ENCODE measurements around the gene RAPH1.

Gene RAPH1

DNA sequence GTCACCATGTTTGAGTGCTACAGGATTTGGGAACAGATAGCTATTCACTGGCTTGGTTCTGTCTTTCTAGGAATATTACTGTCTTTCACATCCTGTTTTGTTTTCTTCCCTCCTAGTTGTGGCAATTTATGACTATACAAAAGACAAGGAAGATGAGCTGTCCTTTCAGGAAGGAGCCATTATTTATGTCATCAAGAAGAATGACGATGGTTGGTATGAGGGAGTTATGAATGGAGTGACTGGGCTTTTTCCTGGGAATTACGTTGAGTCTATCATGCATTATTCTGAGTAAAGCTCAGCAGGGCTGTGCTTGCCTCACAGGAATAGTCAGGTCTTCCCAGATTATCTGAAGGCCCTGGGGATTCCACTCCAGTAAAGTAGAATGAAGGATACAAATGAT lies 108.0 kb downstream of the RAPH1 start:
- H3K9me3 ChIP-seq (ENCODE audit: low read depth, low read length) = no peaks in the 10 kb centered on the region
- H3K27ac ChIP-seq = no peak overlapping the region
- no peak for TF ChIP-seq FOXP2 (optimal IDR thresholded peaks at IDR 0.05; ENCODE audit: control extremely low read depth, extremely low read length, insufficient read depth)
- TF ChIP-seq POLR2AphosphoS5 (IDR thresholded peaks at IDR 0.05; ENCODE audit: borderline replicate concordance, low read depth, low read length) = no peak
- TF ChIP-seq EZH2 (IDR thresholded peaks at IDR 0.05) = no peak
- H3K4me3 ChIP-seq = no peak overlapping the region
- no peak for DNase-seq (ENCODE audit: low read depth, low spot score)
- H3K36me3 ChIP-seq (ENCODE audit: insufficient read depth, low read length) = peaks cover 36% of the 10 kb centered on the region
- H3K9ac ChIP-seq (ENCODE audit: insufficient read length) = no peak overlapping the region

DNA sequence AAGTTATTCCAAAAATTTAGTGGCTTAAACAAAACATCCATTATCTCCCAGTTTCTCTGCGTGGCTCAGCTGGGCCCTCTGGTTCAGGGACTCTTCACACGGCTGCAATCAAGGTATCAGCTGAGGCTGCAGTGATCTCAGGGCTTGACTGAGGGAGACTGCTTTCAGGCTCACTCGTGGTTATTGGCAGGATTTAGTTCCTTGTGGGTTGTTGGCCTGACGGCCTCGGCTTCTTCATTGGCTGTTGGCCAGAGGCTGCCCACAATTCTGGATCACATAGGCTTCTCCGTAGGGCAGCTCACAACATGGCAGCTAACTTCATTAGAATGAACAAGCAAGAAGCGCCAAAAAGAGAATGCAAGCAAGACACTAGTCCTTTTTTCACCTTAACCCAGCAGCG lies 116.8 kb downstream of the RAPH1 start:
- no peak overlapping the region for H3K4me3 ChIP-seq
- TF ChIP-seq POLR2AphosphoS5 (IDR thresholded peaks at IDR 0.05; ENCODE audit: borderline replicate concordance, low read depth, low read length) = no peak
- TF ChIP-seq EZH2 (IDR thresholded peaks at IDR 0.05) = no peak
- no peak for TF ChIP-seq FOXP2 (optimal IDR thresholded peaks at IDR 0.05; ENCODE audit: control extremely low read depth, extremely low read length, insufficient read depth)
- H3K9ac ChIP-seq (ENCODE audit: insufficient read length) = no peak overlapping the region
- no peak for DNase-seq (ENCODE audit: low read depth, low spot score)
- H3K9me3 ChIP-seq (ENCODE audit: low read depth, low read length) = 0 out of 2 replicates have a peak, but pooled peaks cover 10% of the 10 kb centered on the region
- no peak overlapping the region for H3K27ac ChIP-seq
- peaks cover 55% of the 10 kb centered on the region for H3K36me3 ChIP-seq (ENCODE audit: insufficient read depth, low read length)

DNA sequence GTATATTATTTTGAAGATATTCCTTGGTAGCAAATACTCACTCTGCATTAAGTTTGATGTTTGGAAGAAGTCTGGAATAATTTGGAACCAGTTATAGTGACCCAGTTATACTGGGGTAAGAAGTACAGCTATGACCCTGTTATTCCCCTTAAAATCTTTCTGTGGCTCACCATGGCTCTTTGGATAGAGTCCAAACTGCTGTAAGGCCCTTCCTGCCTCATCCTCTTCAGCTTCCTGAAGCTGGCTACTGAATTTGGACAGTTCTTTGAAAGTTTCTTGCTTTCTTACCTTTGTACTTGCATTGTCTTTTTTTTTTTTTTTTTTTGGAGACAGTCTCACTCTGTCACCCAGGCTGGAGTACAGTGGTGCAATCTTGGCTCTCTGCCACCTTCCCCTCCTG lies 121.3 kb downstream of the RAPH1 start:
- DNase-seq (ENCODE audit: low read depth, low spot score) = no peak
- Histone ChIP-seq H3K9me3 (ENCODE audit: low read depth, low read length) (0 out of 2 replicates have a peak, but pooled peaks cover 10% of the 10 kb centered on the region), H3K9ac (ENCODE audit: insufficient read length) (no peak overlapping the region), H3K27ac (no peak overlapping the region), H3K4me3 (no peak overlapping the region), H3K36me3 (ENCODE audit: insufficient read depth, low read length) (peaks cover 45% of the 10 kb centered on the region)
- TF ChIP-seq EZH2 (IDR thresholded peaks at IDR 0.05) (no peak), FOXP2 (optimal IDR thresholded peaks at IDR 0.05; ENCODE audit: control extremely low read depth, extremely low read length, insufficient read depth) (no peak), POLR2AphosphoS5 (IDR thresholded peaks at IDR 0.05; ENCODE audit: borderline replicate concordance, low read depth, low read length) (no peak)

GRCh38 chr2:203412546-203413331 lies 122.4 kb downstream of the RAPH1 start:
- Histone ChIP-seq H3K9me3 (ENCODE audit: low read depth, low read length) (0 out of 2 replicates have a peak, but pooled peaks cover 3% of the 10 kb centered on the region), H3K27ac (no peak overlapping the region), H3K36me3 (ENCODE audit: insufficient read depth, low read length) (peaks cover 37% of the 10 kb centered on the region), H3K4me3 (no peak overlapping the region), H3K9ac (ENCODE audit: insufficient read length) (no peak overlapping the region)
- TF ChIP-seq EZH2 (IDR thresholded peaks at IDR 0.05) (no peak), POLR2AphosphoS5 (IDR thresholded peaks at IDR 0.05; ENCODE audit: borderline replicate concordance, low read depth, low read length) (no peak), FOXP2 (optimal IDR thresholded peaks at IDR 0.05; ENCODE audit: control extremely low read depth, extremely low read length, insufficient read depth) (no peak)
- no peak for DNase-seq (ENCODE audit: low read depth, low spot score)

DNA sequence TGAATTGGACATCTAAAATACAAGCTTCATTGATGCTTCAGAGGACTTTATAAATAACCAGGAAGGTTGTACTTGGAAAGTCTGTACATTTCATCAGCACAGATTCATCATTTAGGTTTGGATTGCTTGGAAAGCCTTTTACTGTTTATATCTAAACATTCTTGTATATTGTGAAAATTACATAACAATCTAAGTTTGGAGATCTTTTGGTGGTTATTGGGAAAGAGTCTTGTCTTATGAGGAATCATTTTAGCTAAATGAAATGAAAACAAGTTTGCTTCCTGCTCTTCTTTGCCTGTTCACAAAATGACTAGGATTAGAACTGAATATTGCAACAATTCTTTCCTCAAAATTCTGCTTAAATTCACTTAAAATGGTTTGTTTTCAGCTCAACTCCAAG lies 127.6 kb downstream of the RAPH1 start:
- Histone ChIP-seq H3K36me3 (ENCODE audit: insufficient read depth, low read length) (peaks cover 44% of the 10 kb centered on the region), H3K9me3 (ENCODE audit: low read depth, low read length) (no peaks in the 10 kb centered on the region), H3K4me3 (no peak overlapping the region), H3K27ac (no peak overlapping the region), H3K9ac (ENCODE audit: insufficient read length) (no peak overlapping the region)
- no peak for TF ChIP-seq EZH2 (IDR thresholded peaks at IDR 0.05)
- no peak for TF ChIP-seq FOXP2 (optimal IDR thresholded peaks at IDR 0.05; ENCODE audit: control extremely low read depth, extremely low read length, insufficient read depth)
- TF ChIP-seq POLR2AphosphoS5 (IDR thresholded peaks at IDR 0.05; ENCODE audit: borderline replicate concordance, low read depth, low read length) = no peak
- DNase-seq (ENCODE audit: low read depth, low spot score) = no peak

- DNase-seq (ENCODE audit: low read depth, low spot score) = no peak
- Histone ChIP-seq H3K36me3 (ENCODE audit: insufficient read depth, low read length) (peaks cover 40% of the 10 kb centered on the region), H3K9ac (ENCODE audit: insufficient read length) (no peak overlapping the region)
Observed at GRCh38 chr2:203404996-203405395, 130.1 kb downstream of the RAPH1 start.

DNA sequence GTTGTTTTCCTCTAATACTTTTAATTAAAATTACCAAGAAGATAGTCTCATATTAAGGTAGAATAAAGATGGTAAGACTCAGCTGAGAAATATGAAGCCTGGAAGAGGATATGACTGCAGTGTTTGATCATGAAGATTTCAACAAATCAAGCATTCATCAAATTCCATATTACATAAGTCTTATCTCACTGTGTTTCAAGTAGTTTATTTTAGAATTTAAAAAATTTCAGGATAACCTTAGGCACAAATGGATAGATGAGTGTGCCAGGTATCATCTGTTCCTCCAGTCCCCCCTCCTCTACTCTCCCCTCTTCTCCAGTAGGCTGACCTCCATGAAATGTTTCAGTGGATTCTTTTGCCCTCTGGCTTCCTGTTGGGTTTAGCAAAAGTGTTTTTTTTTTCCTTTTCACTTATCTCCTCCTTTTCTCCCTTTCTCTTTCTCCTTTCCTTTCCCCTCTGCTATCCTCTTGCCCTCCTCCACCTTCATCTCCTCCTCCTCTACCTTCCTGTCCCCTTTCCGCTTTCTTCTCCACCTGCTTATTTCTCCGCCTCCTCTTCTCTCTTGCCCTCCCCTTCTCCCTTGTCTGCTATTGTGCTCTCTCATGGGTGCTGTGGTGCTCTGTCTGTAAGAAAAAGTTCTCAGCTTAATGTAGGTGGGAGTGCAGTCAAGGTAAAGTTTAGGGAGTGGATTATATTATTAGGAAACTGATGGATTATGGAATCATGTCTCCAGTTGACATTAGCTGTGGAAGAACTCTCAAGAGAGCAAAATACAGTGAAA lies 134.1 kb downstream of the RAPH1 start:
- H3K36me3 ChIP-seq (ENCODE audit: insufficient read depth, low read length) = peaks cover 40% of the 10 kb centered on the region

More at GRCh38 chr2:203404996-203405395, 130.1 kb downstream of the RAPH1 start:
- Histone ChIP-seq H3K4me3 (no peak overlapping the region), H3K27ac (no peak overlapping the region), H3K9me3 (ENCODE audit: low read depth, low read length) (no peaks in the 10 kb centered on the region)
- TF ChIP-seq POLR2AphosphoS5 (IDR thresholded peaks at IDR 0.05; ENCODE audit: borderline replicate concordance, low read depth, low read length) (no peak), EZH2 (IDR thresholded peaks at IDR 0.05) (no peak), FOXP2 (optimal IDR thresholded peaks at IDR 0.05; ENCODE audit: control extremely low read depth, extremely low read length, insufficient read depth) (no peak)

DNA sequence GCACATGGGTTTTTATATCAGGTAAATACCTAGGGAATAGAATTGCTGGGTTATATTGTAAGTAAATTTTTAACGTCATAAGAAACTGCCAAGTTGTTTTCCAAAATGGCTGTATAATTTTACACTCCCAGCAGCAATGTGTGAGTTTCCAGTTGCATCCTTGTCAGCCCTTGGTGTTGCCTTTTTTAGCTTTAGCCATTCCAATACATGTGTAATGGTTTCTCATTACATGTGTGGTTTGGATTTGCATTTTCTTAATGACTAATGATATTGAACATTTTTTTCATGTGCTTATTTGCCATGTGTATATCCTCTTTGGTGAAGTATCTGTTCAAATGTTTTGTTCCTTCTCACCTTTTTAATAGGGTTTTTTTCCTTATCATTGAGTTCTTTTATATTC lies 136.1 kb downstream of the RAPH1 start:
- TF ChIP-seq FOXP2 (optimal IDR thresholded peaks at IDR 0.05; ENCODE audit: control extremely low read depth, extremely low read length, insufficient read depth) (no peak), EZH2 (IDR thresholded peaks at IDR 0.05) (no peak), POLR2AphosphoS5 (IDR thresholded peaks at IDR 0.05; ENCODE audit: borderline replicate concordance, low read depth, low read length) (no peak)
- H3K9ac ChIP-seq (ENCODE audit: insufficient read length) = no peak overlapping the region
- no peaks in the 10 kb centered on the region for H3K9me3 ChIP-seq (ENCODE audit: low read depth, low read length)
- DNase-seq (ENCODE audit: low read depth, low spot score) = no peak
- no peak overlapping the region for H3K4me3 ChIP-seq
- H3K36me3 ChIP-seq (ENCODE audit: insufficient read depth, low read length) = peaks cover 37% of the 10 kb centered on the region
- H3K27ac ChIP-seq = no peak overlapping the region

More for the DNA sequence above, 134.1 kb downstream of the RAPH1 start:
- TF ChIP-seq EZH2 (IDR thresholded peaks at IDR 0.05) (no peak), POLR2AphosphoS5 (IDR thresholded peaks at IDR 0.05; ENCODE audit: borderline replicate concordance, low read depth, low read length) (no peak), FOXP2 (optimal IDR thresholded peaks at IDR 0.05; ENCODE audit: control extremely low read depth, extremely low read length, insufficient read depth) (no peak)
- no peak for DNase-seq (ENCODE audit: low read depth, low spot score)
- H3K27ac ChIP-seq = no peak overlapping the region
- H3K9me3 ChIP-seq (ENCODE audit: low read depth, low read length) = no peaks in the 10 kb centered on the region
- no peak overlapping the region for H3K4me3 ChIP-seq
- no peak overlapping the region for H3K9ac ChIP-seq (ENCODE audit: insufficient read length)
